Measurements from ENCODE around the gene NRG2. TPM values are rescaled to one million over a fixed set of nuclear protein-coding genes. Genes with fewer than 3 reads are reported as not detected.
A peak's percentile ranks its signal among the peaks of the same experiment; 100 is the strongest.

Gene NRG2
- total and polyA plus RNA-seq, 8 donors = 1.2 to 5.2 (median 3.0) TPM

GRCh38 chr5:139841549-139841948 lies 201.6 kb downstream of the NRG2 start:
- Histone ChIP-seq H3K27me3 (no peaks in the 10 kb centered on the region), H3K36me3 (no peaks in the 10 kb centered on the region), H3K27ac (no peak overlapping the region), H3K9me3 (no peaks in the 10 kb centered on the region), H3K4me1 (peaks cover 0 to 2% (median 0%) of the 10 kb centered on the region in 3 donors), H3K4me3 (no peak overlapping the region)
- DNase-seq (no peak), ATAC-seq (no peak), FAIRE-seq (no peak)
- TF ChIP-seq CTCF (IDR thresholded peaks at IDR 0.05) = no peak
- WGBS, 2 donors = 68 to 77% methylated on average over 4 of the region's 4 CpGs
- intact Hi-C loops (cut with DNase I) = loop anchor here in 1 of 3 donors (5.0 kb wide), 1 partner anchor 49 kb away; no protein-coding TSS in a partner anchor

GRCh38 chr5:139839918-139840317 lies 203.2 kb downstream of the NRG2 start:
- no peaks in the 10 kb centered on the region for H3K9me3 ChIP-seq
- H3K27me3 ChIP-seq = no peaks in the 10 kb centered on the region
- ATAC-seq (no peak), FAIRE-seq (no peak), DNase-seq (peak in 1 of 6 donors; percentile 28)
- H3K36me3 ChIP-seq = no peaks in the 10 kb centered on the region
- H3K4me1 ChIP-seq = no peaks in the 10 kb centered on the region
- WGBS, 2 donors = 74 to 76% methylated on average over 8 of the region's 8 CpGs
- H3K27ac ChIP-seq = no peak overlapping the region
- no peak overlapping the region for H3K4me3 ChIP-seq
- intact Hi-C loops (cut with DNase I) = loop anchor here in 1 of 3 donors (5.0 kb wide), 1 partner anchor 48 kb away; no protein-coding TSS in a partner anchor
- no peak for TF ChIP-seq CTCF (IDR thresholded peaks at IDR 0.05)

- Histone ChIP-seq H3K4me3 (no peak overlapping the region), H3K36me3 (no peaks in the 10 kb centered on the region), H3K27me3 (no peaks in the 10 kb centered on the region), H3K9me3 (no peaks in the 10 kb centered on the region), H3K27ac (no peak overlapping the region), H3K4me1 (no peaks in the 10 kb centered on the region)
- 89 to 91% methylated on average over 16 of the region's 16 CpGs for WGBS, 2 donors
- ATAC-seq (no peak), DNase-seq (peak in 1 of 6 donors; percentile 39), FAIRE-seq (no peak)
- intact Hi-C loops (cut with DNase I) = no loop called here
- TF ChIP-seq CTCF (IDR thresholded peaks at IDR 0.05) = no peak
Measured at GRCh38 chr5:139839232-139839815, 203.8 kb downstream of the NRG2 start.

- Histone ChIP-seq H3K36me3 (no peaks in the 10 kb centered on the region), H3K27ac (no peak overlapping the region), H3K4me1 (no peaks in the 10 kb centered on the region), H3K4me3 (no peak overlapping the region), H3K27me3 (no peaks in the 10 kb centered on the region), H3K9me3 (no peaks in the 10 kb centered on the region)
- ATAC-seq (no peak), DNase-seq (peak in 1 of 6 donors; percentile 35), FAIRE-seq (no peak)
- 76 to 79% methylated on average over 12 of the region's 12 CpGs for WGBS, 2 donors
- no peak for TF ChIP-seq CTCF (IDR thresholded peaks at IDR 0.05)
- intact Hi-C loops (cut with DNase I) = no loop called here
Measured at GRCh38 chr5:139838381-139839197, 204.5 kb downstream of the NRG2 start.

All from pancreas (tissue), 10 donors.